ENCODE results near the gene MSH3.
"Not testable (repeated sequence)": the region's sequence is repeated elsewhere in the genome, so short reads cannot be mapped to it uniquely, and the experiment has no call there.

Gene MSH3

GRCh38 chr5:80850168-80850567, 195.7 kb downstream of the MSH3 start:
- H3K27me3 Mint-ChIP-seq, DNase-seq, ATAC-seq, H3K4me3 Mint-ChIP-seq, H3K27ac Mint-ChIP-seq: not testable (repeated sequence)
- peaks cover 20% of the 10 kb centered on the region for H3K4me1 Mint-ChIP-seq
- H3K9me3 Mint-ChIP-seq: peaks cover 30 to 35% of the 10 kb centered on the region in 2 donors

- Mint-ChIP-seq H3K27ac (no peak overlapping the region), H3K9me3 (peaks cover 40 to 41% of the 10 kb centered on the region in 2 donors), H3K27me3 (no peaks in the 10 kb centered on the region), H3K4me3 (no peak overlapping the region), H3K4me1 (peaks cover 20% of the 10 kb centered on the region)
- ATAC-seq (no peak), DNase-seq (no peak)
Measured at GRCh38 chr5:80852331-80853245, 198.1 kb downstream of the MSH3 start.

- ATAC-seq (no peak), DNase-seq (no peak)
- no peak overlapping the region for H3K27ac Mint-ChIP-seq
- H3K4me1 Mint-ChIP-seq: peaks cover 20% of the 10 kb centered on the region
- no peaks in the 10 kb centered on the region for H3K27me3 Mint-ChIP-seq
- H3K4me3 Mint-ChIP-seq: no peak overlapping the region
- peaks cover 35 to 41% of the 10 kb centered on the region in 2 donors for H3K9me3 Mint-ChIP-seq
Measured at GRCh38 chr5:80853413-80853812, 199.0 kb downstream of the MSH3 start.

GRCh38 chr5:80854583-80854982, 200.1 kb downstream of the MSH3 start:
- DNase-seq: no peak
- no peak overlapping the region for H3K27ac Mint-ChIP-seq
- H3K9me3 Mint-ChIP-seq: peaks cover 27 to 43% of the 10 kb centered on the region in 2 donors
- peaks cover 20% of the 10 kb centered on the region for H3K4me1 Mint-ChIP-seq
- no peaks in the 10 kb centered on the region for H3K27me3 Mint-ChIP-seq
- ATAC-seq: no peak
- H3K4me3 Mint-ChIP-seq: no peak overlapping the region

GRCh38 chr5:80860924-80861613, 206.6 kb downstream of the MSH3 start:
- Mint-ChIP-seq H3K27me3 (no peaks in the 10 kb centered on the region), H3K4me3 (no peak overlapping the region), H3K4me1 (peaks cover 34% of the 10 kb centered on the region), H3K27ac (no peak overlapping the region), H3K9me3 (peaks cover 9 to 15% of the 10 kb centered on the region in 2 donors)
- ATAC-seq (no peak), DNase-seq (no peak)

GRCh38 chr5:80863708-80864107, 209.3 kb downstream of the MSH3 start:
- DNase-seq (no peak), ATAC-seq (no peak)
- peaks cover 52% of the 10 kb centered on the region for H3K4me1 Mint-ChIP-seq
- no peak overlapping the region for H3K27ac Mint-ChIP-seq
- no peak overlapping the region for H3K4me3 Mint-ChIP-seq
- no peaks in the 10 kb centered on the region for H3K27me3 Mint-ChIP-seq
- peaks cover 0 to 1% of the 10 kb centered on the region in 2 donors for H3K9me3 Mint-ChIP-seq

GRCh38 chr5:80864109-80864508, 209.7 kb downstream of the MSH3 start:
- H3K4me1 Mint-ChIP-seq: peaks cover 52% of the 10 kb centered on the region
- ATAC-seq: no peak
- peak overlapping the region in 1 of 2 donors; percentile 21 for H3K27ac Mint-ChIP-seq
- no peaks in the 10 kb centered on the region for H3K27me3 Mint-ChIP-seq
- DNase-seq: no peak
- peak overlapping the region in 1 of 2 donors; percentile 32 for H3K4me3 Mint-ChIP-seq
- H3K9me3 Mint-ChIP-seq: no peaks in the 10 kb centered on the region

GRCh38 chr5:80864706-80865435, 210.4 kb downstream of the MSH3 start:
- H3K4me3 Mint-ChIP-seq: peak overlapping the region in 1 of 2 donors; percentile 72
- peak; percentile 92 for ATAC-seq
- H3K9me3 Mint-ChIP-seq: no peaks in the 10 kb centered on the region
- peak overlapping the region in 1 of 2 donors; percentile 47 for H3K27ac Mint-ChIP-seq
- peak in 1 of 2 donors; percentile 16 for DNase-seq
- H3K27me3 Mint-ChIP-seq: no peaks in the 10 kb centered on the region
- H3K4me1 Mint-ChIP-seq: peaks cover 52% of the 10 kb centered on the region

- Mint-ChIP-seq H3K9me3 (no peaks in the 10 kb centered on the region), H3K4me1 (peaks cover 48% of the 10 kb centered on the region), H3K27me3 (no peaks in the 10 kb centered on the region), H3K4me3 (no peak overlapping the region), H3K27ac (no peak overlapping the region)
- ATAC-seq (no peak), DNase-seq (no peak)
Measured at GRCh38 chr5:80865551-80865950, 211.1 kb downstream of the MSH3 start.

GRCh38 chr5:80866371-80866770, 211.9 kb downstream of the MSH3 start:
- peaks cover 46% of the 10 kb centered on the region for H3K4me1 Mint-ChIP-seq
- H3K27ac Mint-ChIP-seq: no peak overlapping the region
- DNase-seq (no peak), ATAC-seq (no peak)
- no peaks in the 10 kb centered on the region for H3K9me3 Mint-ChIP-seq
- no peak overlapping the region for H3K4me3 Mint-ChIP-seq
- H3K27me3 Mint-ChIP-seq: no peaks in the 10 kb centered on the region

- H3K4me1 Mint-ChIP-seq: peaks cover 51% of the 10 kb centered on the region
- no peaks in the 10 kb centered on the region for H3K27me3 Mint-ChIP-seq
- peak overlapping the region in 1 of 2 donors; percentile 88 for H3K27ac Mint-ChIP-seq
- peak overlapping the region; percentile 18 to 62 for H3K4me3 Mint-ChIP-seq
- H3K9me3 Mint-ChIP-seq: no peaks in the 10 kb centered on the region
- DNase-seq (no peak), ATAC-seq (peak; percentile 70)
Measured at GRCh38 chr5:80867233-80867632, 212.8 kb downstream of the MSH3 start.

- H3K27me3 Mint-ChIP-seq: no peaks in the 10 kb centered on the region
- DNase-seq (no peak), ATAC-seq (no peak)
- peaks cover 31% of the 10 kb centered on the region for H3K4me1 Mint-ChIP-seq
- H3K9me3 Mint-ChIP-seq: no peaks in the 10 kb centered on the region
- no peak overlapping the region for H3K27ac Mint-ChIP-seq
- no peak overlapping the region for H3K4me3 Mint-ChIP-seq
Measured at GRCh38 chr5:80870442-80870841, 216.0 kb downstream of the MSH3 start.

GRCh38 chr5:80871541-80871961, 217.1 kb downstream of the MSH3 start:
- Mint-ChIP-seq H3K27me3 (no peaks in the 10 kb centered on the region), H3K27ac (peak overlapping the region; percentile 59 to 64)

GRCh38 chr5:80874162-80874561, 219.7 kb downstream of the MSH3 start:
- H3K27ac Mint-ChIP-seq: no peak overlapping the region
- peaks cover 11% of the 10 kb centered on the region for H3K4me1 Mint-ChIP-seq

More at GRCh38 chr5:80871541-80871961, 217.1 kb downstream of the MSH3 start:
- peaks cover 25% of the 10 kb centered on the region for H3K4me1 Mint-ChIP-seq
- no peaks in the 10 kb centered on the region for H3K9me3 Mint-ChIP-seq
- DNase-seq (peak in 1 of 2 donors; percentile 30), ATAC-seq (peak; percentile 91)
- H3K4me3 Mint-ChIP-seq: no peak overlapping the region

GRCh38 chr5:80877592-80877991, 223.1 kb downstream of the MSH3 start:
- H3K27me3 Mint-ChIP-seq: no peaks in the 10 kb centered on the region
- DNase-seq (no peak), ATAC-seq (no peak)
- H3K9me3 Mint-ChIP-seq: peaks cover 0 to 20% of the 10 kb centered on the region in 2 donors
- no peaks in the 10 kb centered on the region for H3K4me1 Mint-ChIP-seq
- no peak overlapping the region for H3K27ac Mint-ChIP-seq
- no peak overlapping the region for H3K4me3 Mint-ChIP-seq

More at GRCh38 chr5:80874162-80874561, 219.7 kb downstream of the MSH3 start:
- no peak overlapping the region for H3K4me3 Mint-ChIP-seq
- no peaks in the 10 kb centered on the region for H3K9me3 Mint-ChIP-seq
- H3K27me3 Mint-ChIP-seq: no peaks in the 10 kb centered on the region
- DNase-seq: no peak
- no peak for ATAC-seq

All from stimulated activated naive CD8-positive, alpha-beta T cell treated with anti-CD3 and anti-CD28 coated beads, Interleukin-15, amount 100 ng/mL, for 72 hours (primary cell).